Mesenchymal stem cell (in vitro differentiated cells and primary cell): ENCODE results near the gene HMGXB3.

Experiments used
- DNase-seq: peaks from one replicate; pipeline ENCODE4 v3.0.0-alpha.2; 2013
- H2AFZ ChIP-seq: one replicate; pipeline ENCODE4 v1.6.1; 2013; ENCODE audit warnings: low read depth, mild to moderate bottlenecking, control low read depth, inconsistent platforms, low read length, moderate library complexity
- H2AK5ac ChIP-seq: 2 replicates; pipeline ENCODE4 v1.6.1; 2013; ENCODE audit warnings: low read length, moderate library complexity, mild to moderate bottlenecking, inconsistent platforms; ENCODE audit not compliant: severe bottlenecking
- H2BK120ac ChIP-seq: one replicate; pipeline ENCODE4 v1.6.1; 2013; ENCODE audit warnings: low read depth, mild to moderate bottlenecking, inconsistent platforms, low read length, moderate library complexity
- H2BK12ac ChIP-seq, 2 experiments: one replicate each; pipeline ENCODE4 v1.6.1; 2013; ENCODE audit warnings: inconsistent platforms in 2 of 2, low read length in 2 of 2, mild to moderate bottlenecking in 2 of 2, moderate library complexity in 2 of 2, control low read depth in 1 of 2
- H2BK15ac ChIP-seq: one replicate; pipeline ENCODE4 v1.6.1; 2013; ENCODE audit warnings: mild to moderate bottlenecking, low read depth, inconsistent platforms; ENCODE audit not compliant: poor library complexity, severe bottlenecking
- H2BK5ac ChIP-seq: 2 replicates; pipeline ENCODE4 v1.6.1; 2013; ENCODE audit warnings: low read depth, mild to moderate bottlenecking, low read length, control low read depth, inconsistent platforms; ENCODE audit not compliant: poor library complexity, severe bottlenecking
- H3K14ac ChIP-seq, 2 experiments: one replicate each; pipeline ENCODE4 v1.6.1; 2013; ENCODE audit warnings: inconsistent platforms in 2 of 2, low read length in 2 of 2, control low read depth in 1 of 2, mild to moderate bottlenecking in 1 of 2, moderate library complexity in 1 of 2
- H3K18ac ChIP-seq, 2 experiments: one replicate each; pipeline ENCODE4 v1.6.1; 2013; ENCODE audit warnings: inconsistent platforms in 2 of 2, low read length in 2 of 2, control low read depth in 1 of 2, low read depth in 1 of 2, mild to moderate bottlenecking in 1 of 2
- H3K23ac ChIP-seq, 2 experiments: one replicate each; pipeline ENCODE4 v1.6.1; 2013; ENCODE audit warnings: inconsistent platforms in 2 of 2, low read length in 2 of 2, mild to moderate bottlenecking in 2 of 2, moderate library complexity in 2 of 2, control low read depth in 1 of 2
- H3K27ac ChIP-seq: 2 replicates; pipeline ENCODE4 v1.5.1; 2013; ENCODE audit warnings: mild to moderate bottlenecking, moderate library complexity, low read length, control low read depth, inconsistent platforms; ENCODE audit not compliant: poor library complexity, severe bottlenecking
- H3K27me3 ChIP-seq, 2 experiments: 2 replicates each; pipeline versions ENCODE4 v1.6.1 to v1.7.0; 2013; ENCODE audit warnings: low read length in 2 of 2, mild to moderate bottlenecking in 2 of 2, moderate library complexity in 2 of 2, control low read depth in 1 of 2, inconsistent platforms in 1 of 2; ENCODE audit not compliant: control insufficient read depth in 1 of 2, insufficient read depth in 1 of 2
- H3K36me3 ChIP-seq, 2 experiments: 2 replicates each; pipeline versions ENCODE4 v1.6.1 to v1.7.0; 2013; ENCODE audit warnings: low read length in 2 of 2, control low read depth in 1 of 2, inconsistent platforms in 1 of 2, low read depth in 1 of 2, mild to moderate bottlenecking in 1 of 2; ENCODE audit not compliant: insufficient read depth in 2 of 2, control insufficient read depth in 1 of 2
- H3K4ac ChIP-seq, 2 experiments: one replicate each; pipeline ENCODE4 v1.6.1; 2013; ENCODE audit warnings: inconsistent platforms in 2 of 2, low read length in 2 of 2, mild to moderate bottlenecking in 2 of 2, moderate library complexity in 2 of 2, control low read depth in 1 of 2, low read depth in 1 of 2
- H3K4me1 ChIP-seq: 2 replicates; pipeline ENCODE4 v1.6.1; 2013; ENCODE audit warnings: low read depth, low read length, control low read depth; ENCODE audit not compliant: control insufficient read depth, insufficient read depth
- H3K4me2 ChIP-seq: 2 replicates; pipeline ENCODE4 v1.6.1; 2013; ENCODE audit warnings: low read length, mild to moderate bottlenecking, inconsistent platforms; ENCODE audit not compliant: poor library complexity, severe bottlenecking
- H3K4me3 ChIP-seq, 2 experiments: 2 replicates each; pipeline versions ENCODE4 v1.5.1 to v1.7.0; 2013; ENCODE audit warnings: low read length in 2 of 2, mild to moderate bottlenecking in 2 of 2, control low read depth in 1 of 2, low read depth in 1 of 2; ENCODE audit not compliant: insufficient read depth in 1 of 2
- H3K79me1 ChIP-seq: replicated peaks from 2 replicates; pipeline ENCODE4 v1.6.1; 2013; ENCODE audit warnings: mild to moderate bottlenecking, control low read depth, low read length, inconsistent platforms; ENCODE audit not compliant: poor library complexity, severe bottlenecking
- H3K9ac ChIP-seq: 2 replicates; pipeline ENCODE4 v1.7.0; 2013; ENCODE audit warnings: mild to moderate bottlenecking, low read length, moderate library complexity
- H3K9me3 ChIP-seq: 2 replicates; pipeline ENCODE4 v1.7.0; 2013; ENCODE audit warnings: mild to moderate bottlenecking, low read length; ENCODE audit not compliant: control insufficient read depth
- H4K8ac ChIP-seq: one replicate; pipeline ENCODE4 v1.6.1; 2013; ENCODE audit warnings: inconsistent platforms, mild to moderate bottlenecking, low read length, moderate library complexity
- H4K91ac ChIP-seq: one replicate; pipeline ENCODE4 v1.6.1; 2013; ENCODE audit warnings: mild to moderate bottlenecking, low read length, inconsistent platforms
- WGBS: methylation state at CpG from one replicate; pipeline ENCODE4 v1.1.7; 2013; ENCODE audit warnings: mixed read lengths; 5-methylcytosine and 5-hydroxymethylcytosine counted together

Gene HMGXB3

DNA sequence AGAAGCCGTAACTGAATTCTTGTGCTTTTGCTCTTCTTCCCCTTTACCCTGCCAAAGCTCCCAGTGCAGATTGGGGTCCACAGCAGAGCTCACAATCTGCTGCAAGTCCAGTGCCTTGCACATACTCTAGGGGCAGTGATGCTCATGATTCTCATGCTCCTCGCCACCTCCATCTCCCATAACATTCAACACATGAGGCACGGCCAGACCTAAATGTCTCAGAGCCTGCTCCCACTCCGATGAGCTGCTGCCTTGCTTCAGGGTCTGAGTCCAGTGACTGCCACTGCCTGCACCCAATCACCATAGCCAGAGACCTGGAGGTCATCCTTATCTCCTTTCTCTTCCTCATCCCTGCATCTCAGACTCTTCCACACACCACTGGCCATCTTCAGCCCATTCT lies 75.3 kb downstream of the HMGXB3 start:
- Histone ChIP-seq H3K4ac (no peak overlapping the region), H3K4me2 (no peak overlapping the region), H2BK12ac (no peak overlapping the region), H2AK5ac (no peak overlapping the region), H3K14ac (no peak overlapping the region), H2BK120ac (no peak overlapping the region), H3K23ac (no peak overlapping the region), H4K91ac (no peak overlapping the region), H2BK15ac (no peak overlapping the region), H2BK5ac (no peak overlapping the region), H3K9ac (no peak overlapping the region), H2AFZ (no peak overlapping the region), H3K36me3 (no peaks in the 10 kb centered on the region), H3K4me1 (peaks cover 2% of the 10 kb centered on the region), H3K27me3 (no peaks in the 10 kb centered on the region), H3K9me3 (peaks cover 13% of the 10 kb centered on the region), H3K4me3 (no peak overlapping the region), H3K18ac (no peak overlapping the region), H3K79me1 (no peaks in the 10 kb centered on the region), H3K27ac (no peak overlapping the region), H4K8ac (no peak overlapping the region)
- no peak for DNase-seq
- 69% methylated on average over 4 of the region's 4 CpGs for WGBS

DNA sequence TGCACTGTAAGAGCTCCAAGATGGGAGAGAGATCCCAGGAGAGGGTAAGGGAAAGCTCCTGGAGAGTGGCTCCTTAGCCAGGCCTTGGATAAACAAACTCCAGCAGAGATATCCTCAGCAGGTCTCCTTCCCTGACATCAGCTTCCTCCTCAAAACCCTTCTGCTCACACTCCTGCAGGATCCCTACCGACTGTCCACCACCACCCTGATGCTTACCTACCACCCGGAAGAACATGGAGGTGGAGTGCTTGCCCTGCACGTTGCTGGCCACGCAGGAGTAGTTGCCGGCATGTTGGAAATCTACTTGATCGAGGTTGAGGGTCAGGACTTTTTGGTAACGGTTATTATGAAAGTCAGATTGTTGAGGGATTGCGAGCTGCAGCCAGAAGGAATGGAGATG lies 76.5 kb downstream of the HMGXB3 start:
- peaks cover 0 to under 1% of the 10 kb centered on the region in 2 experiments for H3K27me3 ChIP-seq
- peaks cover 6% of the 10 kb centered on the region for H3K4me1 ChIP-seq
- H4K91ac ChIP-seq: no peak overlapping the region
- H2BK12ac ChIP-seq: no peak overlapping the region
- H4K8ac ChIP-seq: no peak overlapping the region
- no peak overlapping the region for H2BK15ac ChIP-seq
- no peak overlapping the region for H3K4me3 ChIP-seq
- no peak overlapping the region for H2AFZ ChIP-seq
- H2AK5ac ChIP-seq: no peak overlapping the region
- no peak overlapping the region for H2BK120ac ChIP-seq
- WGBS: 85% methylated on average over 8 of the region's 8 CpGs
- no peak overlapping the region for H3K14ac ChIP-seq
- no peak overlapping the region for H3K23ac ChIP-seq
- no peak for DNase-seq
- no peak overlapping the region for H3K4ac ChIP-seq
- no peaks in the 10 kb centered on the region for H3K79me1 ChIP-seq
- no peak overlapping the region for H3K27ac ChIP-seq
- H2BK5ac ChIP-seq: no peak overlapping the region
- no peaks in the 10 kb centered on the region for H3K36me3 ChIP-seq
- no peak overlapping the region for H3K18ac ChIP-seq
- H3K4me2 ChIP-seq: no peak overlapping the region
- no peak overlapping the region for H3K9ac ChIP-seq
- H3K9me3 ChIP-seq: peaks cover 13% of the 10 kb centered on the region

DNA sequence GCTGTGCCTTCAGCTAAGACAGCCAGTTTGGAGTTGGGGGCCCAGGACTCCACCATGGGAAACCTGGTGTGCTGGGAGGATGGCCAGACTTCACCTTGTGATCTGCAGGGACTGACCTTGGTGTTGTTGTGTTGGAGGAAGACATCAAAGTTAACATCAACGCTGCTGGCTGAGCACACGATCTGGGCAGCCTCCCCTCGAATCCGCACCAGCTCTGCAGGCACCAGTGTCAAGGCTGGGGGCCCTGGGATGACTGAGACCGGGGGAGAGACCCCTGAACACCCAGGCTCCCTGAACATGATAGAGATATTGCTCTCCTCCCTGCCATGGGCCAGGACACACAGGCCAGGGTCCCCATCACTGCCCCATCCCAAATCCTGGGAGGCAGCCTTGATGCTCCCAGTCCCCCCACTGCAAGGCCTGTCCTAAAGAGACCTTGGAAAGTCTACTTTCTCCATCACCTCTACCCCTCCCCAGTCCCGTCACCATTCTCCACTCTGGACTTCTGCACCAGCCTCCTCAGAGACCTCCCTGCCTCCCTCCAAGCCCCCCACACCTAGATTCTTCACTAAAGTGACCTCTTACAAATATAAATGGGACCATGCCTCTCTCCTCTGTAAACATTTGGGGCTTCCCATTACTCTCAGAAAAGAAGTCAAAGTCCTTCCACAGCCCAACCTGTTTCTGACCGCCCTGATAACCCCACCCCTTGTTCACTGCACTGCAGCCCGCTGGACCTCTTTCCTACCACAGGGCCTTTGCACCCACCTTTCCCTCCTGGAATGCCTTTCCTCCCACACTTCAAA lies 77.7 kb downstream of the HMGXB3 start:
- Histone ChIP-seq H3K14ac (no peak overlapping the region), H3K79me1 (no peaks in the 10 kb centered on the region), H2BK12ac (no peak overlapping the region), H3K18ac (no peak overlapping the region), H2AK5ac (no peak overlapping the region), H3K4me2 (no peak overlapping the region), H3K4ac (no peak overlapping the region), H3K27ac (no peak overlapping the region), H4K8ac (no peak overlapping the region), H2BK120ac (no peak overlapping the region), H3K23ac (no peak overlapping the region), H3K4me3 (no peak overlapping the region), H3K4me1 (peaks cover 6% of the 10 kb centered on the region), H2AFZ (no peak overlapping the region), H3K9ac (no peak overlapping the region), H2BK15ac (no peak overlapping the region), H4K91ac (no peak overlapping the region), H3K27me3 (peaks cover 0 to 10% of the 10 kb centered on the region in 2 experiments), H3K9me3 (peaks cover 8% of the 10 kb centered on the region), H3K36me3 (no peaks in the 10 kb centered on the region), H2BK5ac (no peak overlapping the region)
- WGBS: 90% methylated on average over 8 of the region's 8 CpGs
- no peak for DNase-seq

DNA sequence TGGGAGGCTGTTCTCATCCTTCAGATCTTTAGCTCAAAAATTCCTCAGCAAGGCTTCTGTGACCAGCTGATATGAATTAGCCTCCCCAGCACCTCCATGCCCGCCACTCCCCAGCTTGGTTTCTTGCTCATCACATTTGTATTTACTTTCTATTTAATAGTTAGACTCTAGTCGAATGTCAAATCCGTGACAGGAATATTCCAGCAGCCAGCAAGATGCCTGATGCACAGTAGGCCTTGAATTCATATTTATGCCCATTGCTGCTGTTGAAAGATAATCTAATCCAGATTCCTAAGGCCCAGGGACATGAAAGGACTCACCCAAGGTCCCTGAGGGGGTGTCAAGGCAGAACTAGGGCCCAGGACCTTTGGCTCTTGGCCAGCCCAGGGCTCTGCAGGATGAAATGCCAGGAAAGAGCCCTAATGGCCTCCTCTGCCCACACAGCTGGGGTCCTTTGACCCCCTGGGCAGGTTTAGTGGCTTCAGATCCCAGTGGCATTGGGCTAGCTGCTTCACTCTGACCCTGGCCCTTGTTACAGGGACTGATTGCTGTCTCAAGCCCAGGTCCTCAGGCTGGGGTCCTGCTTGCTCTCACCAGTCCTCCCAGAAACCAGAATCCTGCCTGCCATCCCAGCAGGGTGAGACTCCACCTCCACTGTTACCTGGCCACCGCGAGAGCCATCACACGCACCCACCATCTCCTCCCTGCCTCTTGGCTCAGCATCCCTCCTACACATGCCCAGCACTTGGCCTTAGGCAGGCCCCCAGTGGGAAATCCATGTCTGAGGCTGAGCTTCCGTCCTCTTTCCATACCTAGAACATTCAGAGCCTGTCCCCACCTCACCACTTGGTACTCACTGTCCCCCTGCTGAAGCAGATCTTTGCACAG lies 78.5 kb downstream of the HMGXB3 start:
- Histone ChIP-seq H3K9ac (no peak overlapping the region), H2BK15ac (no peak overlapping the region), H3K79me1 (no peaks in the 10 kb centered on the region), H3K4me3 (no peak overlapping the region), H2BK5ac (no peak overlapping the region), H3K27ac (no peak overlapping the region), H4K8ac (no peak overlapping the region), H2BK120ac (no peak overlapping the region), H3K14ac (peak overlapping the region in 1 of 2 experiments; percentile 61), H3K4ac (no peak overlapping the region), H3K27me3 (peaks cover 0 to 10% of the 10 kb centered on the region in 2 experiments), H3K9me3 (no peaks in the 10 kb centered on the region), H4K91ac (no peak overlapping the region), H2AK5ac (no peak overlapping the region), H3K23ac (no peak overlapping the region), H2BK12ac (no peak overlapping the region), H3K4me1 (peaks cover 6% of the 10 kb centered on the region), H3K4me2 (no peak overlapping the region), H3K36me3 (no peaks in the 10 kb centered on the region), H3K18ac (no peak overlapping the region), H2AFZ (no peak overlapping the region)
- no peak for DNase-seq
- WGBS: 94% methylated on average over 7 of the region's 7 CpGs
